ENCODE data around the gene MAPK8IP3. TPM values are rescaled to one million over a fixed set of nuclear protein-coding genes. Genes with fewer than 3 reads are reported as not detected.
A peak's percentile ranks its signal among the peaks of the same experiment; 100 is the strongest.

The MAPK8IP3 gene
- total RNA-seq, 2 donors from 2014 or later, result 44.0 to 62.6 TPM

- DNase-seq, result peak; percentile 45
- Histone ChIP-seq H3K36me3 (no peaks in the 10 kb centered on the region), H3K9ac (ENCODE audit: low read depth in 2 of 2, low read length in 2 of 2) (peak overlapping the region; percentile 68 to 74)
Measured at GRCh38 chr16:1781758-1782407, 75.9 kb downstream of the MAPK8IP3 start.

DNA sequence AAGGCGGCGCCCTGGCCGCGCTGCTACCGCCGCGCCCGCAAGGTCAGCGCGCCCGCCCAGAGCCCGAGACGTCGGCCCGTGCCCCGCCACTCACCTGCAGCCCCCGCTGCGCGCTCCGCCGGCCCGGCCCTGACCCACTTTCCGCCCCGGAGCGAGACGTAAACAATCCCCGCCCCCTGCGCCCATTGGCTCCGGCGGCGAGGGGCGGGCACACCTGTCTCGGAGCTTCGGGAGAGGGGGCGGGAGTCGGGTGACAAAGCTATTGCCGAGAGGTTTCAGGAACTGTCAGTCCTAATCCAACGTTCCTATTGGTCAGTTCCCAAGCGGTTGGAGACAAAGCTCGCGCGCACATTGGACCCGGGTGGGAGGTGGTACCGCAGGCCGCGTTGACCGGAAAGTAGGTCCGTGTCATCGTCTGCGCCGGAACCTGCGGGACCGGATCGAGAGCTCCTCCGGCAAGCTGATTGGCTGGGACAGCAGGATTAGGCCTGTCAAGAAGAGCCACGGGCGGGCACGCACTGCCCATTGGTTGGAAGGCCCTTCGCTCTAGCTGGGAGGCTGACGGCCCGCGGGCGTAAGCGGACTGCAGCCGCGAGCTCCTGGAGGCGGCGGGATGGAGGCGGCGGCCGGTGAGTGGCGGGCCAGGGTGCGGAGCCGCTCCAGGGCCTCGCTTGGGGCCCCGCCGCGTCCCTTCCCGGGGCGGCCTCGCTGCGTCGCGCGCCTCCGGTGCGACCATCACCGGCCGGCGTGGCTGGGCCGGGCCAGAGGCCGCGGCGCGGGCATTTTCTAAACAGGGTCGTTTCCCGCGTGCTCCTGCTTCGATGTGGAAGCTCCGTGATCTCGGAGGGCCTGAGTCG is 76.6 kb downstream of the MAPK8IP3 start, which contains the start of the genes NUBP2 and SPSB3:
Gene NUBP2, plus strand, starts transcription at position 553 of the 857 bp plus-strand sequence. Its CDS starts 61 bp downstream, at position 614.
Gene SPSB3, minus strand, starts transcription at position 164 of the 857 bp plus-strand sequence. CDS start 1,088 bp downstream, outside the sequence.
- Histone ChIP-seq H3K27ac (peak within 1 kb of the TSS; percentile 88), H3K36me3 (no peaks in the 10 kb centered on the region), H3K9ac (ENCODE audit: low read depth in 2 of 2, low read length in 2 of 2) (peak within 1 kb of the TSS; percentile 82 to 89), H3K4me3 (peak within 1 kb of the TSS; percentile 96), H3K9me3 (no peaks in the 10 kb centered on the region), H3K27me3 (no peaks in the 10 kb centered on the region), H3K4me1 (peaks cover 13% of the 10 kb centered on the region)
- intact Hi-C loops (cut with DNase I), result no loop called here
- no peak for TF ChIP-seq CTCF (IDR thresholded peaks at IDR 0.05)
- DNase-seq, result peak; percentile 100

More at GRCh38 chr16:1781758-1782407, 75.9 kb downstream of the MAPK8IP3 start:
- peaks cover 13% of the 10 kb centered on the region for H3K4me1 ChIP-seq
- H3K9me3 ChIP-seq, result no peaks in the 10 kb centered on the region
- no peak for TF ChIP-seq CTCF (IDR thresholded peaks at IDR 0.05)
- peak overlapping the region; percentile 88 for H3K27ac ChIP-seq
- intact Hi-C loops (cut with DNase I), result no loop called here
- no peaks in the 10 kb centered on the region for H3K27me3 ChIP-seq
- H3K4me3 ChIP-seq, result peak overlapping the region; percentile 96

DNA sequence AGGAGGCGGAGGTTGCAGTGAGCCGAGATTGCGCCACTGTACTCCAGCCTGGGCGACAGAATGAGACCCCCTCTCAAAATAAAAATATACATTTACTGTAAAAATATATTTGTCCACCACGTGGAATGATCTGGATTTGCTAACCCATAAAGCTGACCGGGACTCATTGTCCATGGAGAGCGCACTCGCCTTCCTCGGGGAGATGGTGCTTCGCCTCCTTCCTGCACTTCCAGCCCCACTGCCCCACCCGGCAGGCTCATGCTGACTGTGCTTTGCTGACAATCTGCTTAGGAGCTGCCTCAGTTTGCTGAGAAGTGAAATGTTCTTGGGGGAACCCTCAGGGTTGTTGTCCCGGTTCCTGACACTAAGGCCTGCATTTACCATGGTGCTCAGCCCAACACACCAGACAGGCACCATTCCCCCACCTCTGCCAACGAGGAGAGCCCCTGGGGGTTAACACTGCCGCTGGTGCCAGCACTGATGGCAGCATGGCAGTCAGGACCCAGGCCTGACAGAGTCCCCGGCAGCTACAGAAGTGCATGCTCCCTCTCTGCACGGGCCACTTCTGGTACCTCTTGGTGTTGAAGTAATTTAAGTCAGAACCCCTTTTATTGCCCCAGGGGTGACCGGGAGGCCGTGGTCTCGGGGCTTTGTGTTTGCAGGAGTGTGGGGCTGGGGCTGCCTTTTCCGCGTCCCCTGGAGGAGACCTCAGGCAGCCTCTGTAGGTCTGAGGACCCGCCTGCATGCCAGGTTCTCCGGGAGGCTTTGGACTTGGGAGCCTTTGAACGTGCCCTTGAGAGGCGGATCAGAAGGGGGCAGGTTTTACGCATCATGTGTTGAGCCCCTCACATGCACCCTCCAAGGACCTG is 79.2 kb downstream of the MAPK8IP3 start:
- peak; percentile 17 for DNase-seq
- H3K4me3 ChIP-seq, result no peak overlapping the region
- intact Hi-C loops (cut with DNase I), result no loop called here
- no peak overlapping the region for H3K27ac ChIP-seq
- no peak overlapping the region for H3K9ac ChIP-seq (ENCODE audit: low read depth in 2 of 2, low read length in 2 of 2)
- H3K9me3 ChIP-seq, result no peaks in the 10 kb centered on the region
- H3K4me1 ChIP-seq, result peaks cover 11% of the 10 kb centered on the region
- no peak for TF ChIP-seq CTCF (IDR thresholded peaks at IDR 0.05)
- no peaks in the 10 kb centered on the region for H3K27me3 ChIP-seq
- no peaks in the 10 kb centered on the region for H3K36me3 ChIP-seq

- Histone ChIP-seq H3K27me3 (no peaks in the 10 kb centered on the region), H3K9me3 (no peaks in the 10 kb centered on the region), H3K36me3 (no peaks in the 10 kb centered on the region), H3K4me3 (no peak overlapping the region), H3K9ac (ENCODE audit: low read depth in 2 of 2, low read length in 2 of 2) (no peak overlapping the region), H3K27ac (no peak overlapping the region), H3K4me1 (peaks cover 8% of the 10 kb centered on the region)
- DNase-seq, result no peak
- intact Hi-C loops (cut with DNase I), result no loop called here
- no peak for TF ChIP-seq CTCF (IDR thresholded peaks at IDR 0.05)
Measured at GRCh38 chr16:1785846-1786170, 79.8 kb downstream of the MAPK8IP3 start.

Data from colonic mucosa (tissue), 4 donors.